Superior temporal gyrus (tissue), 1 donor: Measurements from ENCODE around the gene XDH.

ENCODE experiments used
- DNase-seq: peaks from one replicate; pipeline ENCODE4 v3.0.0-alpha.2; 2016; ENCODE audit errors: extremely low spot score

Gene XDH

DNA sequence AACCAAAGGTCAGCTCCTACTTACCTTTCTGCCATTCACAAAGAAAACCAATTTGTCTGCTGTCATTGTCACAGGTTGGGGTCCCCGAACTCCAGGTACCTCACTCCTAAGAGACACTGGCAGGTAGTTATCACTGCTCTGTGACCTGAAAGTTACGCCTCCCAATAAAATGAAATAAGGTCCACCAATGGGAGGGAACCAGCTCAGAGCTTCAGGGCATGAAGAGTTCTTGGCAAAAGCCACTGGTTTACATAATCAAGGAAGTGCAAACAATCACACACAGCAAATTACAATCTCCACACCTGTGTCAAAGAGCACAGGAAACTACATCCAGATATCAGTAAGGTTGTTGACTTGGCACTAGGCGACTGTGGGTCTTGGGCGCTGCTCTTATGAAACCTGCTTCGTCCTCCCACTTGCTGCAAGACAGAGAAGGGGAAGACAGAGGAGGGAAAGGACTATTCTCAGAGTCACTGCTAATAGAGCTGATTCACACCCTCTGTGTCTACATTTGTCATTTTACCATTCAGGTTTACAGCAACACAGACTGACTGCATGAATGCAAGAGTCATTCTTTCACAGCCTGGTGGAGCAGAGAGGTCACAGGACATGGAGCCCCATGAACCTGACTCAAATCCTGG, at the start of gene XDH:
Gene XDH (minus strand): TSS at position 142 of the 641 bp plus-strand sequence. CDS start 76 bp downstream, at position 66.
- no peak for DNase-seq

DNA sequence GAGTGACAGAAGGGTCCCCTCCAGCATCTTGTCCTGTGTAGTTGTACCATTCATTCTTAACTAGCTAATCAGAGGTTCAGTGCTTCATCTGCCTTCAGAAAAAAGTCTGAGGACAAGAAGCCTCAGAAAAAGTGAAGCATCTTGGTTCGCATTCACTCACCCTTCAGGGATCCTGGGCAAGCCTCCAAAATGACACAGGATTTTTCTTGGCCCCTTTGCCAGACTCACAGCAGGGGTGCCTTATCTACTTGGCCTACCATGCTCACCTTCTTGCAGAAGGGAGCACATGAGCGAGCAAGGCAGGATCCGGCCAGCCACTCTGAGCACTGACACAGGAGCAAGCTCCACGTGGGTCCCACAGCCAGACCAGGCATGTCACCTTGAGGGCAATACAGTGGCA, 43.1 kb upstream of the XDH start:
- no peak for DNase-seq

DNA sequence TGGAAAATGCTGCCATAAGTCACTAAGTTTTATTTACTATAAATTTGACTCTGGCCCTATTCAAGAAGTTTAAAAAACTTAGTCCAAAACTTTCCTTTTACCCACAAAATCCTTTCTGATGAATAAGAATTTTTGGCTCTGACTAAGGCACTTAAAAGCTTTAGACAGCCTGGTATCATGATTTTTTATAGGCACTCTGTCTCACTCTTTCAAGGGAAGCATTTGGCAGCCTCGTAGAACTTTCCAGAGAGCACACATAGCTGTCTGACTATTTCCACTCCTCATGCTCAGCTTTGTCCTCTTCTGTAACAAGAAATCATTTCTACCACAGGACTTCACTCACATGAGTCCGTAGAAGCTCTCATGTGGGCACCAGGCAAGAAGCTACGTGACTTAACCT, 32.3 kb upstream of the XDH start:
- no peak for DNase-seq

DNA sequence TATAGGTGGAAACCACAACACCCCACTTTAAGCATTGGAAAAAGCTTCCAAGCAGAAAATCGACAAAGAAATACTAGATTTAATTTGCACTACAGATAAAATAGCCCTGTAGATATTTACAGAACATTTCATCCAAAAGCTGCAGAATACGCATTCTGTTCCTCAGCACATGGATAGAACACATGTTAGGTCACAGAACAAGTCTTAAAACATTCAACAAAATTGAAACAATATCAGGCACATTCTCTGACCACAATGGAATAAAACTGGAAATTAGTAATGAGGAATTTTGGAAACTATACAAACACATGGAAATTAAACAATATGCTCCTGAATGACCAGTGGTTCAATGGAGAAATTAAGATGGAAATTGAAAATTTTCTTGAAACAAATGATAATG, 27.8 kb upstream of the XDH start:
- no peak for DNase-seq

DNA sequence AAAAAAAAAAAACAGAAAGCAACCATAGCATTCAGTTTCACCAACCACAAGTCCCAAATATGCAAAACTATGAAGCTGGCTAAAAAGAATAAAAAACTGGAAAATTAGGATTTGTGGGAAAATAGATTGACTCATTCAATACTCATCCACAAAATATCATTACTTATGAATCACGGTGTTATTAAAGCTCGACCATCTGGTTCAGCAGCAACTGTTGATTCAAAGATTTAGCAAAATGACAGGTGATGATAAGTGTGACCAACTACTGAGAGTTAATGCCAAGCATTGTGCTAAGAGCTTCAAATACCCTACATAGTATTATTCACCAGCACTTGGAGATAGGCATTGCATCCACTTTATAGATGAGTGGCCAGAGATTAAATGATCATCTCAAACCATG, 26.2 kb upstream of the XDH start:
- no peak for DNase-seq

DNA sequence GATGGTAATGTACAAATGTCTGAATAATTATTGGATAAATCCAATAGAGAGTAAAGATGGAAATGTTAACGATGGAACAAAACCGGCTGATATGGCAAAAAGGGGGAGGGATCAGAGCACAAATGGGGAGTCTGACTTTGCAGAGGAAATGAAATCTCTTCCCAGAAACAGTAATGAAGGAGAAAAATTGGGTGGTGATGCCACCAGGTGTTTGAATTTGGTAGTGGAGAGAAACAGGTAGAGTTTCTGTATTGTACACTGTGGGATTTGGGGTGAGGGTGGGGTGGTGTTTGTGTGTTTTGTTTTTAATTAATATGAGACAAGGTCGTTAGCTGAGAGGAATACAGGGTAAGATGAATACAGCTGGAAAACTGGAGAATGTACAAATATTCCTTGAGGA, 20.4 kb upstream of the XDH start:
- DNase-seq = no peak

DNA sequence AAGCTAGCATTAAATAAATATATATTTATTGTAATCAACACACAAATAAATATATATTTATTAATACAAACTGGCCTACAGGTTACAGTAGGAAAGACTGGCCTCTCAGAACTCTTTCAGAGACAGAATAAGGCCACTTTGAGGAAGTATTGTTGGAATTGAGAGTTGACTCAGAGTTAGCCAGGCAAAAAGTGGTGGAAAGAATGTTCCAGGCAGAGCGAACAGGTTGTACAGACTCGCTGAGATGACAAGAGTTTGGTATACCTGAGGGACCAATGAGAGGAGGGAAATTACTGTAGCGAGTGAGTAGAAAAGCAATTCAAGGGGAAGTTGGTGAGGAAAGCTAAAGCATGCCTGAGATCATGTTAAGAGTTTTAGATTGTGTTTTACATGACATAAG, 19.0 kb upstream of the XDH start:
- no peak for DNase-seq

DNA sequence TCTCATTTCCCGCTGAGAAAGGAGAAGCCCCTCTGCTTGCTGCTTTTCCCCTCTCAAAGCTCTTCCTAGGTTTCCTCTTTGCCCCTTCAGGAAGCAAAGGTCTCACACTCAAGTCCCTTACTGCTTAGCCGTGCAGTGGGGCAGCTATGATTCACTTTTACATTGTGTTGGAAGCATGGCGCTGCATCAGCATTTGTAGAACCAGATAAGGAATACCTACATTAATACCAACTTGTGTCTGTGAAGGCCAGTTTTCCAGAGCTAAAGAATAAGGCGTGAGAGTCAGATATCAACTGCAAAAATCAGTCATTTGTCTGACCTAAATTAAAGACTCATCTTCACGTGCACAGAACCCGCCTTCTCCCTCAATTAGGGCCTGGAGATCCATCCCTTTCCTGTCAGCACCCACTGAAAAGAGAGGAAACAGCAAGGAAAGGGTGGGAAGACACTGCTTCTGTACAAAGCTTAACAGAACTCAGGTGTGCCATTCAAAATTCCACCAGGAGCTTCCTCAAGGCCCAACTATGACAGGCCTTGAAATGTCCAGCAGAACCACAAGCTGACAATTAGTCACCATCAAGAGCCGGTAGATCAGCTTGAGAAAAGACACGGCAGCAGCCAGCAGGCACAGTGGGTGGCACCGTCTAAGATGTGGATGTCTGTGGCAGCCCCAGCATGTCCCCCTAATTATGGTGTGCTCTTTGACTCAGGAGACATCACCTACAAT, 16.1 kb upstream of the XDH start:
- no peak for DNase-seq

DNA sequence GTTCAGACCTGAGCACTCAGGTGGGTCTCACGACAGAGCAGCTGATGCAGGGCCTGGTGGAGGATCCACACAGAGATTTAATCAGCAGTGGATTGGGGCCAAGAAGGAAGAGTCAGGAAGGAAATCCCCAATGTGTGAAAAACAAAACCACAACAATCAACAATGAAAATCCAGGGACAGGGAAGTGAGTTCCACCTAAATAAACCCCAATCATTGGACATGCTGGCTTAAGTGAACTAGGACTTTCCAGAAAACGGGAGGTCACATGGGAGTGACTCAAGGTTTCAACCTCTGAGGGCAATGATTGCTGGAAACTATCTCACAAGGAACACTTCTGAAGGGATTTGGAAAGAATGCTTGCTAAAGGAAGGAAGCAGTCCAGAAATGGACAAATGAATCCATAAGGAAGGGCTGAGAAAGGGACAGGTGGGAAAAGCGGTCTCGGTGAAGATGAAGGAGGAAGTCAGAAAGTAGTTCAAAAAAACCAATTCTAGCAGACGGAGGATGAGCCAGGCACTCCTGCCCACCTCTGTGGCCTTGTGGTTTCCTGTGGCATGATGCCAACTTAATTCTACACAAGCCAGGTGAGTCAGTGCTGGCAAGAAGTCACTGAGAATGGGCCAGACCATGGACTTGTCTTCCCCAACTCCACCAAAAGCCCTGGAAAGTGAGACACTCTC, 15.4 kb upstream of the XDH start:
- no peak for DNase-seq

DNA sequence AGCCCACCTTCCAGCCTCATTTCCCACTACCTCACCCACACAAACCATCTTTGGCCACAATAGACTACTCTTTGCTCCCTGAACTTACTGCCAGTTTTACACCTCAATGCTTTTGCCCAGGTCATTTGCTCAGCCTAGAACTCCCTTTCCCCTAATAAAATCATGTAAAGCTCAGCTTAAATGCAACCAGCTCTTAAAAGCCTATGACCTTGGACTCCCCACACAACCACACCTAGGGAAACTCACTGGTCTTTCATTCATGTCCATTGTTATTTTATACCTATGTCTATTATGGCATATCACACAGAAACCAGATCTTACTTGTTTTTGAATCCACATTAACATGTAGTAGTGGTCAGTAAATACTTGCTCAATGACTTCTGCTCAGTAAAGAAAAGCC, 14.5 kb upstream of the XDH start:
- no peak for DNase-seq

DNA sequence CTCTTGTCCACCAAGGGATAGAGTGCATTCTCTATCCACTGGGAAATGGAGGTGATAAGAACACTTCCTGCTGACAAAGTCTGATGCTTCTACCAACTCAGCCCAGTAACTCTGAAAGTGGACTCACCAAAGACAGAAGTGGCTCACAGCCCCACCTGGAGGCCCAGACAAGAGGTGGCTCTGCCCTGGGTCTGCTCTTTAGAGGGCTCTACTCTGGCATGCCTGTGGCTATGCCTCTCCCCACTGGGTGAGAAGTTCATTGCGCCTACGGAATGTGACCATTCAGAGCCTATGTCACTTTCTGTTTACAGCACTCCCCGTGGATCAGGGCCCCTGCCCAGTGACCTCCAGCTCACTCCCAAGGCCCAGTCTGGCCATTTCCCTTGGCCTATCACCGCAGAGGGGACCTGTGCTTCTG, 13.5 kb upstream of the XDH start:
- DNase-seq = no peak

DNA sequence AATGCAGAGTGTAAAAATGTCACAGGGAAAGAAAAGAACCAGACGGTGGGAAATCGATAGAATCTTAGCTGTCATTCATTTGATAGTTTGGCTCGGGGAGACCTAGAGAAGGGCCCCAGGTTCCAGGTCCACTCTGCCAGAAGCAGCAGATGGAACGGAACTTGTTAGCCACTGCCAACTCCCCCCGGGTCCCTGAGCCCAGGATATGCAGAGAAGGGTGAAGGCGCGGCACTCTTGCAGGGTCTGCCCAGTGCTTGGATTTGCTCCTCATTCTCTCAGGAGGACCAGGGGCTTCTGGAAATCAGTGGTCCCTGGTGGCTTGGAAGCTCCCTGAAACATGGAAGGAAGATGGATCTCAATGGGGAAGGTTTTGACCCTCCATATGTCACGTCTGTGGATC, 11.6 kb upstream of the XDH start:
- no peak for DNase-seq

DNA sequence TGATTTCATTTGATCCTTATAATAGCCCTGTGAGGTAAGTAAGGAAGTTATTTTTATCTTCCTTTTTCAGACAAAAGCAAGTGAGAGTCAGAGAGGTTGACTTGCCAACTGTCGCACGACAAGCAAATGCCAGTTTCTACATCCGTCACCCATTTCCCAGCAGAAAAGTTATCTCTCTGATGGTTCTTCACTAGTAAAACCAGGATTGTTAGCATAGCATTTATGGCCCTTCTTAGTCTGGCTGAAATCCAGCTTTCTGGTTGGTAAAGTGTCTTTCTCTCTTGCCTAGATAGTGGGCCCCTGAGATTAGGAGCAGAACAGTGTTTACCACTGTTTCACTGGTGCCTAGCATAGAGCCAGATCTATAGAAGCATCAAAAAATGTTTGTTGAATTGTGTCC, 7.1 kb upstream of the XDH start:
- DNase-seq = no peak

DNA sequence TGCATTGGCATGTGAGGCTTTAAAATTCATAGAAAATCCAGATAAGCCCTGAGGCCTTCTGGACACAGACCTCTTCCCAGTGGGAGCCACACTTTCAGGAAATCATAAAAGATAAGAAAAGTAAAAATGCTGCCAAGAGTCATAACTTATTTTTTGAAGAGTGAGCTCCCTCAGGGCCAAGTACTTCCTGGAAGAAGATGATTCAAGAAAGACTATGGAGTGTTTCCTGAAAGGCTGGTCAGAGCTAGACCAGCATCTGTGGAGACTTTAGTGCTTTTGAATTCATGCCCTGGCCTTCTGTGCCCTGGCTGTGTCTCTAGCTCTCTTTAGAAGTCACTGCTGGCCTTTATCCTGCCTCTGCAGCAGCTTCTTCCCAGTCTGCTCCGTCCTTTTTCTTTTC, 6.4 kb upstream of the XDH start:
- no peak for DNase-seq

DNA sequence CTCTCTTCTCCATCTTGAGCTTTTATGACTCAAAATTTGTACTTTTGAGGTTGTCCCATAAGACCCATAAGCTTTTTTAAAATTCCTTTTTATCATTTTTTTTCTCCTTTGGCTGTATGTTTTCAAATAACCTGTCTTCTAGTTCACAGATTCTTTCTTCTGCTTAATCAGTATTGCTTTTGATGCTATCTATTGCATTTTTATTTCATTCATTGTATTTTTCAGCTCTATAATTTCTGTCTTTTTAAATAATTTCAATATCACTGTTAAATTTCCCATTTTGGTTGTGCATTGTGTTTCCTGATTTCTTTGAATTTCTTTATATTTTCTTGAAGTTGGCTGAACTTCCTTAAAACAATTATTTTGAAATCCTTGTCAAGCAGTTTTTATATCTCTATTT, 4.8 kb upstream of the XDH start:
- DNase-seq = no peak

DNA sequence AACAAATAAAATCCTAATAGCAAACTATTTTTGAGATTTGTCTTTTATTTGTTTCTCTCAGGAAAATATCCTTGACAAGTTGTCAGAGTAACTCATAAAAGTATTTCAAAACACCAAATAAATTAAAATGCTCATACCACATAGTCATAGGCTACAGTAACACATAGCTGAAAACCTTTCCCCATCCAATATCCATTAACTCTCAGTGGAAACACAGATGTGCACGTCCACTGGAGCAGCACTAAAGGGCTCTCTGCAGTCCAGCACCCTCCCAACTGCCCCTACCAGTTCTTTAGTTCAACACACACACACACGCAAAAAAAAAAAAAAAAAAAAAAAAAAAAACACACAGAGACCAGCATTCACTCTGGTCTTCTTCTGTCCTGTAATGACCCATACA, 879 bp upstream of the XDH start:
- DNase-seq = no peak

DNA sequence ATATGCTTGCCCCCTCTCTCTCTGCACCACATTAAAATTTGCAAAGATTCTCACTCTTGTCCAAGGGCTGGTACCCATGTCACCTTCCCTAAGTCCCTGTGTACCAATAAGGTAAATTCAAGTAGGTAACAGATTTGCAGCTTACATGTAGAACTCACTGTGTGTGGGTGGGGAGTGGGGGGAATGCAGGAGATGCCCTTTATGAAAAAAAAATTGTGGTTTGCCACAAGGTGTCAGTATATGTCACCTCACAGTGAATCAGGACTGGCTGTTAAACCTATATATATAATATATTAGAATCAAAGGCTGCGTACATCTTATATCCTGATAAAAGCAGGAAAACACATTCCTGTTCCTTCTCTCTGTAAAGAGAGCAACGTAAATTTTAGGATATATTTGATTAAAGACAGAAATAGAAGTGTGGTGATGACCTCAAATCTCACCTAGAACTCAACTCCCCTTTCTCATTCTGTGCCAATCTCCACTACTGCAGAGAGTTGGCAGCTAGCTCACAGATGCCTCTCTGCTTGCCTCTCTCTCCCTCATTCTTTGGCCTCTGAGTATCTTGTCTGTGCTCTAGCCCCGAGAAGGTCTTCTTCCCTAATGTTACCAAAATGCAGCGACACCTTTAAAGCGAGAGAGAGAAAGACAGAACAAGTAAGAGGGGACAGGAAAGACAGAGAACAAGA, 536 bp downstream of the XDH start:
- DNase-seq = no peak

DNA sequence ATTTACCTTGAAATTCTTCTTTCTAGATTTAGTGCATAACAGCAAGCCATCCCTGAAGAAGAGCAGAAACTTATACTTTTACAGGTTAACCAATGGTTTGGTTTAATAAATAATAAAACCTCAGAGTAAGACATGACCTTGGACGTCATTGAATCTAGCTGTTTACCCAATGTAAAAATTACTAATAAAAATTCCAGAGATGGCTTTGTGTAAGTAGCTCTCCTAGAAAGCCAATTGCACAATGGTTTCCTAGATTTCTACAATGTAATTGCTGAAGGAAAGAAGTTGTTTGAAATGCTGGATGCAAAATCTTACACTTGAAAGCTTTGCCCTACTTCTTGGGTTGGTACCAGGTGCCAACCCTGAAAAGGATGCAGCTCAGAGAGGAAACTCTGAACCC, 1.5 kb downstream of the XDH start:
- no peak for DNase-seq

DNA sequence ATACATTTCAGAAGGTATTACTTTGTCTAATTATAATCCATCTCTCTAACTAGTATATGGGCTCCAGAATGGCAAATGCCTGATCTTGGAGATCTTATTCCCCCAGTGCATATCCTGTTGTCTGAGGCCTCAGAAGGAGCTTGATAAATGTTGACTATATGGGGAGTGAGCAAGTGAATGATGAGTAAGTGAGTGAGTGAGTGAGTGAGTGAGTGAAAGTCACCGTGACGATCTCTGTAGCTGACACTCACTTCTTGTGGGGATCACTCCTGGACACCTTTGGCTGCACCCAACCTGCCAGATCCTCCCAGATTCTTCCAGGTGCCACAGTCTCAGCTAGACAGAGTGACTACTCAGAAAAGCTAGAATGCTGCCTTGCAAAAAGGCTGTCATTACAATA, 2.8 kb downstream of the XDH start:
- no peak for DNase-seq

DNA sequence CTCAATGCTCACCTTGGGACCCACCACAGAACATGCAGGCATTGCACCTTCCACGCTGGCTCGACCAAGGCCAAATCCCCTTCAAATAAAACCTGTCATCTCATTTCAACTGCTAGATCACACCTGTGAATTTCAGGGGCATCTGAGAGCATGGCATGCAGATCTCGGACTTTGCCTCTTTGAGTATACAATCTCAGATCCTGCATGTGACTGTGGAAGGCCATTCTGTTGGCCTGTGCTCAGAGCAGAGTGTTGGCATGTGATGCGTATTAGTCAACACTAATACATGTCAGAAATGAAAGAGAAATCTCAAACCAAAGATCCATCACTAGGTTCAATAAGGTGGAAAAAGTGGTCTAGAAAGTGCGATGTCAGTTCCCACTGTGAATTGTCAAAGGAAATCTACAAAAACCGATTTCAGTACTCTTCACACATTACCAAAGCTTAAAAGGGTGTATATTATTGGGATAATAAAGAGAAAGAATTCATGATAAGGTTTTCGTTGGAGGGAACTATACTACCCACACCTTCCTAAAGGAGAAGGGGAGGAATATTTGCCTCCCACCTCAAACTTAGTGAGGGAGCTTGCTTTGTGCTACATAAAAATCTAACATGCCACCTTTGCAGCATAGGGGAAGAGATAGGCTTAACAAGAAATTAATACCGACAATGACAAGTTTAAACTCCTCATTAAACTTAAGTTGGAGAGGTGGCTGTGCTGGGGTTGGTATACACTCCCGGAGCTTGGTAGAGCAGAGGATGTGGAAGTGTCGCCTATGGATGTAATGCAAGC, 7.8 kb downstream of the XDH start:
- no peak for DNase-seq

DNA sequence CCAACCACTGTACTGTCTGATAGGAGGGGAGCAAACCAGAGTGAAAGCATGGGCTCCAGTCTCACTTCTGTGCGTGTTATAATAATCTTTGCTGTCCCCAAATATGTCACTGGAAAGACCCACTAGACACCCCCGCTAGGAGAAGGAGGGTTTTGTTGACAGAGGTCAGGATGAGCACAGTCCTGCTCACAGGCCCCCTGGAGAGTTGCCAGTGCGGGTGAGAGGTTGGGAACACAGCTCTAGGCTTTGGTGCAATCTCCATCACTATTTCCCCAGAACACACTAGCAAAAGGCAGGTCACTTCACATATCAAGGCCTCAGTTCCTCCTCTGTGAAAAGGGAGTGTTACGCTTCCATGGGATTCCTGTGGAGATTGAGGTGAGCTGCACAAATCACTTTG, 9.7 kb downstream of the XDH start:
- DNase-seq = no peak

DNA sequence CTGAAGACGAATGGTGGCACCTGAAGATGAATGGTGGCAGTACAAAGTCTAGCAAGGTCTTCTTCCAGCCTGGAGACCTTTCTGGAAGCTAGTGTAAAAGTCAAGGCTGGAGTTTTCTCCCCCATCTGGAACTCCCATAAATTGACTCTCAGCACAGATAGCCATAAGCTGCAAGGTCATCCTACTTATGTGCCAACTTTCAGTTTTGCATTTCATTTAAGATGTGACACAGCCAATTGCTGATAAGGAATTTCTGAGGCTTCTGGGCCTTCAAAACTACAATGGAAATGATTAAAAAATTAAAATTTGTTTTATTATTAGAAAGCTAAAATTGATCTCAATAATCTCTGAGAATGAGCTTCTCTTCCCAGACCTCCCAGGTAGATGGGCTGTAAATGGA, 10.2 kb downstream of the XDH start:
- DNase-seq = no peak
